Heart left ventricle (tissue), 16 donors: ENCODE data around the gene PPP4R1. TPM values are rescaled to one million over a fixed set of nuclear protein-coding genes. Genes with fewer than 3 reads are reported as not detected.

ENCODE experiments used
- ATAC-seq, 4 donors: fragments of 200-7000 bp; cut with Tn5 transposase; one replicate each; pipeline ENCODE4 v1.9.1; 2020 to 2022; ENCODE audit warnings: moderate library complexity in 4 of 4, mild to moderate bottlenecking in 3 of 4, moderate number of reproducible peaks in 1 of 4
- DNase-seq, 5 donors: peaks; one replicate each; pipeline ENCODE4 v3.0.0-alpha.2; 2020
- H3K27ac ChIP-seq, 12 donors: fragments of 200-600 bp; sonication (generic) in 4 of 12; one replicate each; pipeline versions ENCODE4 v1.5.0 to v1.8.0; 2016 to 2022; ENCODE audit warnings: mild to moderate bottlenecking in 2 of 12
- H3K27me3 ChIP-seq, 9 donors: fragments of 200-600 bp; sonication (generic) in 2 of 9; one replicate each; pipeline versions ENCODE4 v1.5.1 to v1.8.0; 2016 to 2022; ENCODE audit warnings: mild to moderate bottlenecking in 3 of 9
- H3K36me3 ChIP-seq, 9 donors: fragments of 200-600 bp; sonication (generic) in 2 of 9; one replicate each; pipeline versions ENCODE4 v1.5.0 to v1.8.0; 2018 to 2022; ENCODE audit warnings: mild to moderate bottlenecking in 2 of 9
- H3K4me1 ChIP-seq, 12 donors: fragments of 200-600 bp; sonication (generic) in 4 of 12; one replicate each; pipeline versions ENCODE4 v1.5.0 to v1.8.0; 2016 to 2022; ENCODE audit warnings: mild to moderate bottlenecking in 3 of 12
- H3K4me3 ChIP-seq, 12 donors: fragments of 200-600 bp; sonication (generic) in 4 of 12; one replicate each; pipeline versions ENCODE4 v1.5.0 to v1.8.0; 2017 to 2022; ENCODE audit warnings: mild to moderate bottlenecking in 9 of 12, moderate library complexity in 4 of 12
- H3K9me3 ChIP-seq, 12 donors: fragments of 200-600 bp; sonication (generic) in 4 of 12; one replicate each; pipeline versions ENCODE4 v1.5.0 to v1.8.0; 2016 to 2022; ENCODE audit warnings: mild to moderate bottlenecking in 1 of 12
- POLR2A ChIP-seq, 2 donors: fragments of 450-650 bp; IDR thresholded peaks; one replicate each; pipeline ENCODE4 v1.6.1; 2017; ENCODE audit warnings: antibody characterized with exemption in 2 of 2, mild to moderate bottlenecking in 2 of 2, moderate library complexity in 2 of 2
- WGBS, 4 donors: extraction: QIAGEN DNeasy Blood & Tissue Kit in 2 of 4; methylation state at CpG; one replicate each; pipeline versions ENCODE4 v1.1.5 to v1.1.7; 2013 to 2018; 5-methylcytosine and 5-hydroxymethylcytosine counted together
- intact Hi-C, 10 donors: fragments of 100-400 bp; cut with DNase I; formaldehyde crosslinking; loops; one replicate each; pipeline versions ENCODE4 v1.11.1 to v1.14.2; 2022
- polyA plus RNA-seq, 2 donors: library from polyadenylated mRNA; stranded (reverse); fragments of 200-250 nt; gene quantifications; one replicate each; pipeline ENCODE4 v1.2.3, GENCODE V29; 2013
- total RNA-seq, 9 donors: library from RNA; depleted of rRNA in 2 of 9; stranded (reverse); fragments of >200 nt in 2 of 9; fragmentation: NEBNext Ultra II Directional in 3 of 9; extraction: Animal tissue kit (Norgen Biotek cat#: 25700) in 3 of 9; gene quantifications; one replicate each; pipeline versions ENCODE4 v1.1.0 to v1.2.4, GENCODE V29; 2016 to 2023
- TF ChIP-seq, protein P1 (sequence below), 12 donors: fragments of 200-600 bp; sonication (generic) in 4 of 12; IDR thresholded peaks; one replicate each; pipeline versions ENCODE4 v1.5.0 to v1.8.0; 2018 to 2022; ENCODE audit warnings: antibody characterized with exemption in 12 of 12, mild to moderate bottlenecking in 5 of 12
- donor health status: ischemic (EF 13 %, LVEDD 7.1; RV severe dilation, severe dysfunction).
- donor health status: healthy with polysubstance abuse.
- donor health status: DM: no; HTN: yes; CAD: no.
- donor health status: DM: no; HTN: no; CAD: no.
- donor health status: ischemic (EF 25% LVEDD 6.9; RV normal size, moderate dysfunction).
- donor health status: ischemic (EF 25% LVEDD 5.7; RV mildly dilated, moderate dysfunction).
- donor health status: healthy.
- donor health status: DM: yes; HTN: yes; CAD: no.
- donor health status: ischemic (EF 35%, LVEDD 5.7; RV mildly dilated, moderate dysfunction).
- donor health status: nonischemic (EF 11% LVEDD 7.7; RV severe dilation, severe dysfunction).
- donor health status: DM: yes; HTN: yes; CAD: no.
- donor health status: PGD.
- donor health status: ischemic (EF 29% LVEDD 5.4; RV normal size, mild dysfunction).
- donor health status: nonischemic (EF 23%, LVEDD 6.1; RV moderate dilation, normal function).

The PPP4R1 gene
- total and polyA plus RNA-seq, 11 donors: 13.9 to 81.3 (median 59.8) TPM

DNA sequence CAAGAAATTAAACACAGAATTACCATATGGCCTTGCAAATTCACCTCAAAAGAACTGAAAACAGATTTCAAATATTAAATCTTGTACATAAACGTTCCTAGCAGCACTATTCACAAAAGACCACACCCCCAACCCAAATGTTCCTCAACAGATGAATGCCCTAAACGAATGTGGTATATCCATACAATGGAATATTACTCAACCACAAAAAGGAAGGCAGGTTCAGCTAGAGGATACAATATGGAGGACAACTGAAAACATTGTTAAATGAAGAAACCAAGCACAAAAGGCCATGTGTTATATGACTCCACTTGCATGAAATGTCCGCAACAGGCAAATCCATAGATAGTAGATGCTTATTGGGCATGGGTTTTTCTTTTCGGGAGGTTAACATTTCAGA, 61.7 kb downstream of the PPP4R1 start:
- TF ChIP-seq, protein P1, sequence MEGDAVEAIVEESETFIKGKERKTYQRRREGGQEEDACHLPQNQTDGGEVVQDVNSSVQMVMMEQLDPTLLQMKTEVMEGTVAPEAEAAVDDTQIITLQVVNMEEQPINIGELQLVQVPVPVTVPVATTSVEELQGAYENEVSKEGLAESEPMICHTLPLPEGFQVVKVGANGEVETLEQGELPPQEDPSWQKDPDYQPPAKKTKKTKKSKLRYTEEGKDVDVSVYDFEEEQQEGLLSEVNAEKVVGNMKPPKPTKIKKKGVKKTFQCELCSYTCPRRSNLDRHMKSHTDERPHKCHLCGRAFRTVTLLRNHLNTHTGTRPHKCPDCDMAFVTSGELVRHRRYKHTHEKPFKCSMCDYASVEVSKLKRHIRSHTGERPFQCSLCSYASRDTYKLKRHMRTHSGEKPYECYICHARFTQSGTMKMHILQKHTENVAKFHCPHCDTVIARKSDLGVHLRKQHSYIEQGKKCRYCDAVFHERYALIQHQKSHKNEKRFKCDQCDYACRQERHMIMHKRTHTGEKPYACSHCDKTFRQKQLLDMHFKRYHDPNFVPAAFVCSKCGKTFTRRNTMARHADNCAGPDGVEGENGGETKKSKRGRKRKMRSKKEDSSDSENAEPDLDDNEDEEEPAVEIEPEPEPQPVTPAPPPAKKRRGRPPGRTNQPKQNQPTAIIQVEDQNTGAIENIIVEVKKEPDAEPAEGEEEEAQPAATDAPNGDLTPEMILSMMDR (IDR thresholded peaks at IDR 0.05): no peak
- no peak for TF ChIP-seq POLR2A (IDR thresholded peaks at IDR 0.05)
- no peaks in the 10 kb centered on the region for H3K4me1 ChIP-seq
- intact Hi-C loops: no loop called here
- no peak overlapping the region for H3K27ac ChIP-seq
- no peak for ATAC-seq
- WGBS, 4 donors: 94 to 96% (median 95%) methylated on average over 4 of the region's 4 CpGs
- no peak for DNase-seq
- H3K36me3 ChIP-seq: peaks cover 0 to 100% (median 98%) of the 10 kb centered on the region in 9 donors
- H3K9me3 ChIP-seq: peaks cover 0 to 7% (median 0%) of the 10 kb centered on the region in 12 donors
- H3K4me3 ChIP-seq: no peak overlapping the region
- no peaks in the 10 kb centered on the region for H3K27me3 ChIP-seq

DNA sequence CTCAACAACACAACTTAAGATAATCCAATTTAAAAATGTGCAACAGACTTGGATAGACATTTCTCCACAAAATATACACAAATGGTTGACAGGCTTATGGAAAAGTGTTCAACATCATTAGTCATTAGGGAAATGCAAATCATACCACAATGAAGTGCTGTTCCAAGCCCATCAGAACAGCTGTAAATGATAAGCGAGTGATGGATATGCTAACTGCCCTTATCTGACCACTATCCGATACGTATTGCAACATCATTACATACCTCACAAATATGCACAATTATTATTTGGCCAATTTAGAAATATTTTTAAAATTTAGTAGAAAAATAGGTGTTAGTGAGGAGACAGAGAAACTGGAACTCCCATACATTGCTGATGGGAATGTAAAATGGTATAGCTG, 62.2 kb downstream of the PPP4R1 start:
- H3K4me3 ChIP-seq: no peak overlapping the region
- H3K9me3 ChIP-seq: peaks cover 0 to 7% (median 0%) of the 10 kb centered on the region in 12 donors
- TF ChIP-seq POLR2A (IDR thresholded peaks at IDR 0.05): no peak
- TF ChIP-seq, protein P1 (IDR thresholded peaks at IDR 0.05): no peak
- intact Hi-C loops: no loop called here
- H3K27ac ChIP-seq: no peak overlapping the region
- H3K36me3 ChIP-seq: peaks cover 0 to 100% (median 98%) of the 10 kb centered on the region in 9 donors
- no peaks in the 10 kb centered on the region for H3K4me1 ChIP-seq
- 89 to 98% (median 93%) methylated on average over 3 of the region's 3 CpGs for WGBS, 4 donors
- ATAC-seq (no peak), DNase-seq (no peak)
- no peaks in the 10 kb centered on the region for H3K27me3 ChIP-seq

DNA sequence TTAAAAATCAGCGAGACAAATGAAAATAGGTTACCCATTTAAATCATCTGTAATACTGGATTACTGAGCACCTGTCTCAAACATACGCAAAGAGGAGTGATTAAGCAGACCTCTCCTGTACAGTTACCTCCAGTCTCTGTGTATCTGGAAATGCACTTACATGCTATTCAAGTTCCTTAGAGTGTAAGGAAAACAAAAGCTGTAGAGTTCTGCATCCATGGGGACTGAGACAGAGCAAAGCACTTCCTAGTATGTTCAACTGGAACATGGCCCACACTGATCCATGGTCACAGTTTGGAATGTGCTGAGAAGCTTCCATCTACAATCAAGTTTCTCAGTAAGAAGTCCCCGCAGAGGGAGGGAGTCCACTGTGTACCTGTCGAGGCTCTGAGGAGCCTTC, 63.9 kb downstream of the PPP4R1 start:
- no peaks in the 10 kb centered on the region for H3K27me3 ChIP-seq
- intact Hi-C loops: no loop called here
- H3K4me1 ChIP-seq: no peaks in the 10 kb centered on the region
- ATAC-seq: no peak
- no peak for DNase-seq
- H3K9me3 ChIP-seq: peaks cover 0 to 7% (median 0%) of the 10 kb centered on the region in 12 donors
- WGBS, 4 donors: 88 to 96% (median 90%) methylated on average over 4 of the region's 4 CpGs
- H3K4me3 ChIP-seq: no peak overlapping the region
- H3K36me3 ChIP-seq: peaks cover 0 to 100% (median 97%) of the 10 kb centered on the region in 9 donors
- H3K27ac ChIP-seq: no peak overlapping the region
- TF ChIP-seq POLR2A (IDR thresholded peaks at IDR 0.05): no peak
- TF ChIP-seq, protein P1 (IDR thresholded peaks at IDR 0.05): no peak

DNA sequence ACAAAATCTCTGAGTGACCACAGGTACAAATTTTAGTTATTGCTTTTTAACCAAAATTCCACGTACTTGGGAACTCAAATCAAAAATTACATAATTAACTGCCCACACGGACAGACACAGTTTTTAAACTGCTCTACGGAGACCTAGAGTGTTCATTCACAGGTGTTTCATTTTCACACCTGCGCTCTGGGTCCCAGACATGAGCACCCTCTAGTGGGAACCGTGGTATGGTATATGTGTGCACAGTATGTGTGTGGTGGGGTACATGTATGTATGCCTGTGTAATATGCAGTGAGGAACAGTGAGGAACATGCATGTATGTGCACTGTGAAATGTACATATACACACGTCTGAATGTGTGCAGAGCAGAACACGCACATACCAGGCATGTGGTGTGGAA, 65.0 kb downstream of the PPP4R1 start:
- TF ChIP-seq, protein P1 (IDR thresholded peaks at IDR 0.05): no peak
- intact Hi-C loops: no loop called here
- H3K9me3 ChIP-seq: peaks cover 0 to 7% (median 0%) of the 10 kb centered on the region in 12 donors

More for the DNA sequence above, 65.0 kb downstream of the PPP4R1 start:
- 89 to 98% (median 94%) methylated on average over 7 of the region's 7 CpGs for WGBS, 4 donors
- ATAC-seq (peak in 2 of 4 donors; percentile 21 to 27), DNase-seq (no peak)
- Histone ChIP-seq H3K27ac (no peak overlapping the region), H3K4me3 (no peak overlapping the region), H3K36me3 (peaks cover 0 to 100% (median 91%) of the 10 kb centered on the region in 9 donors), H3K27me3 (no peaks in the 10 kb centered on the region), H3K4me1 (no peaks in the 10 kb centered on the region)
